Thymus (tissue), 11 donors: Measurements from ENCODE around the gene CMTM4. TPM values are rescaled to one million over a fixed set of nuclear protein-coding genes. Genes with fewer than 3 reads are reported as not detected.

Experiments used
- DNase-seq, 9 donors: peaks; one replicate each; pipeline ENCODE4 v3.0.0-alpha.2; 2013; ENCODE audit warnings: low spot score in 9 of 9, low read depth in 6 of 9, missing footprints in 1 of 9
- H3K27ac ChIP-seq, 2 donors: one replicate each; pipeline ENCODE4 v1.5.1; 2013; ENCODE audit warnings: control low read depth in 1 of 2, low read depth in 1 of 2, low read length in 1 of 2, mild to moderate bottlenecking in 1 of 2, moderate library complexity in 1 of 2
- H3K27me3 ChIP-seq, 2 donors: one replicate each; pipeline ENCODE4 v1.5.1; 2013; ENCODE audit warnings: low read length in 1 of 2; ENCODE audit not compliant: control insufficient read depth in 2 of 2, insufficient read depth in 1 of 2
- H3K36me3 ChIP-seq, 2 donors: one replicate each; pipeline ENCODE4 v1.5.1; 2013; ENCODE audit warnings: low read length in 1 of 2, mild to moderate bottlenecking in 1 of 2, moderate library complexity in 1 of 2; ENCODE audit not compliant: control insufficient read depth in 2 of 2, insufficient read depth in 2 of 2
- H3K4me1 ChIP-seq, 2 donors: one replicate each; pipeline ENCODE4 v1.5.1; 2013; ENCODE audit warnings: low read length in 2 of 2; ENCODE audit not compliant: control insufficient read depth in 2 of 2, insufficient read depth in 2 of 2
- H3K4me3 ChIP-seq, 2 donors: one replicate each; pipeline ENCODE4 v1.5.1; 2013; ENCODE audit warnings: low read length in 2 of 2, control low read depth in 1 of 2, mild to moderate bottlenecking in 1 of 2
- H3K9me3 ChIP-seq, 2 donors: one replicate each; pipeline ENCODE4 v1.5.1; 2013; ENCODE audit warnings: low read length in 1 of 2, mild to moderate bottlenecking in 1 of 2; ENCODE audit not compliant: control insufficient read depth in 2 of 2, insufficient read depth in 1 of 2
- WGBS: extraction: QIAGEN DNeasy Blood & Tissue Kit; methylation state at CpG from one replicate; pipeline ENCODE4 v1.1.7; 2013; 5-methylcytosine and 5-hydroxymethylcytosine counted together
- polyA plus RNA-seq: library from polyadenylated mRNA; stranded (reverse); fragments of 200-250 nt; gene quantifications from one replicate; pipeline ENCODE4 v1.2.3, GENCODE V29; 2013
- total RNA-seq: library from RNA; stranded (reverse); fragments of 120-200 nt; gene quantifications from one replicate; pipeline ENCODE4 v1.2.4, GENCODE V29; 2013
- donor health status: healthy.

Gene CMTM4
- total and polyA plus RNA-seq, 2 donors, result 2.2 to 3.4 TPM

DNA sequence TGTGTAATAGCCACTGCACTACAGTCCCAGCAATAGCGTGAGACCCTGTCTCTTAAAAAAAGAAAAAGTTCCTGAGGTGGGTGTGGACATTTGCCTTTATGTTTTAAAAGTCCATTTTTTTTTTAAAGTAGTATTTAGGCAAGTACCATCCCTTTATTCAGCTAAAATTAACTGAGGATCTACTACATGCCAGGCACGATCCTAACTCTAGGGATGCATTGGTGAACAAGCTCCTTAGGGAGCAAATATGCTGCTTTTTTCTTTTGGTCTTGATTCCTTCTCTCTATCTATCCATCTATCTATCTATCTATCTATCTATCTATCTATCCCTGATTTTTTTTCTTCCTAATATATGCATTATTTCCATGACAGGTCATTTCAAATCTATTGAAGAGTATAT is 47.4 kb downstream of the CMTM4 start:
- H3K36me3 ChIP-seq, result no peaks in the 10 kb centered on the region
- H3K4me1 ChIP-seq, result peaks cover 4 to 9% of the 10 kb centered on the region in 2 donors
- 98% methylated on average over 2 of the region's 2 CpGs for WGBS
- H3K4me3 ChIP-seq, result no peak overlapping the region
- no peaks in the 10 kb centered on the region for H3K9me3 ChIP-seq
- no peaks in the 10 kb centered on the region for H3K27me3 ChIP-seq
- no peak overlapping the region for H3K27ac ChIP-seq
- DNase-seq, result no peak

DNA sequence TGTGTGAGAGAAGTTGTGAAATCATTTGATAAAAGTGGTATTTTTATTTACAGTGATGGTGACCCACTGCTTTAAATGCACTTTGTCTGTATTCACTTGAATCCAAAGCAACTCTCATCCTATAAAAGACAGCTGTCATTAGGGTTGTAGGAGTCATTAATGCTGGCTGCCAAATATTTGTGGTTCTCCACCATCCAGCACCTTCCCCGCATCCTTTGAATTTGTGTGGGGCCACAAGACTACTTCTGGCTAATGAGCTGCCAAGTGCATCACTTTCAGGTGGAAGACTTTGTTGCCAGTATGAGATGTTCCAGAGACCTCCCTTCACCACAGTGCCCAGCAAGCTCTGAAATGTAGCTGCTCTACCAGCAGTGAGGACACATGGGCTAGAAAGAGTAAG is 48.7 kb downstream of the CMTM4 start:
- no peak overlapping the region for H3K27ac ChIP-seq
- DNase-seq, result no peak
- H3K4me1 ChIP-seq, result peaks cover 4 to 9% of the 10 kb centered on the region in 2 donors
- H3K36me3 ChIP-seq, result no peaks in the 10 kb centered on the region
- 95% methylated on average over 1 of the region's 1 CpG for WGBS
- no peaks in the 10 kb centered on the region for H3K27me3 ChIP-seq
- H3K9me3 ChIP-seq, result no peaks in the 10 kb centered on the region
- no peak overlapping the region for H3K4me3 ChIP-seq

GRCh38 chr16:66641387-66641786 is 55.2 kb downstream of the CMTM4 start:
- Histone ChIP-seq H3K36me3 (no peaks in the 10 kb centered on the region), H3K4me3 (no peak overlapping the region), H3K27me3 (no peaks in the 10 kb centered on the region), H3K9me3 (no peaks in the 10 kb centered on the region), H3K4me1 (no peaks in the 10 kb centered on the region), H3K27ac (no peak overlapping the region)
- 97% methylated on average over 1 of the region's 1 CpG for WGBS
- DNase-seq, result no peak

DNA sequence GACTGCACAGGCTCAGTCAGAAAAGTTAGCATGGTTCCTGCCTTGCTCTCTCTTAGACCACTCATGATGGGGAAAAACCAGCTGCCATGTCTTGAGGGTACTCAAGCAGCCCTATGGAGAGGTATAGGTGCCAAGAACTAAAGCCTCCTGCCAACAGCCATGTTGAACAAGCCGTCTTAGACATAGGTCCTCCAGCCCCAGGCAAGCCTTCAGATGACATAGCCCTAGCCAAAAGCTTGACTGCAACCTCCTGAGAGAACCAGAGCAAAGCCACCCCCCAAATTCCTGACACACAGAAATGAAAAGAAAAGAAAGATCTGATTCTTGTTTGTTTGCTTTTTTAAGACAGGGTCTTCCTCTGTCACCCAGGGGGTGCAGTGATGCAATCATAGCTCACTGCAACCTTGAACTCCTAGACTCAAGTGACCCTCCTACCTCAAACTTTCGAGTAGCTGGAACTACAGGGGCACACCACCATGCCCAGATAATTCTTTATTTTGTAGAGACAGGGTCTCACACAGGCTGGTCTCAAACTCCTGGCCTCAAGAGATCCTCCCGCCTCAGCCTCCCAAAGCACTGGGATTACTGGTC is 55.7 kb downstream of the CMTM4 start:
- no peaks in the 10 kb centered on the region for H3K4me1 ChIP-seq
- H3K36me3 ChIP-seq, result no peaks in the 10 kb centered on the region
- WGBS, result 95% methylated on average over 3 of the region's 3 CpGs
- no peak overlapping the region for H3K27ac ChIP-seq
- no peak for DNase-seq
- no peak overlapping the region for H3K4me3 ChIP-seq
- no peaks in the 10 kb centered on the region for H3K27me3 ChIP-seq
- H3K9me3 ChIP-seq, result no peaks in the 10 kb centered on the region

GRCh38 chr16:66639091-66639885 is 57.3 kb downstream of the CMTM4 start:
- no peaks in the 10 kb centered on the region for H3K4me1 ChIP-seq
- H3K9me3 ChIP-seq, result no peaks in the 10 kb centered on the region
- H3K27ac ChIP-seq, result no peak overlapping the region
- H3K27me3 ChIP-seq, result no peaks in the 10 kb centered on the region
- no peak overlapping the region for H3K4me3 ChIP-seq
- no peak for DNase-seq
- H3K36me3 ChIP-seq, result no peaks in the 10 kb centered on the region
- 96% methylated on average over 6 of the region's 6 CpGs for WGBS

DNA sequence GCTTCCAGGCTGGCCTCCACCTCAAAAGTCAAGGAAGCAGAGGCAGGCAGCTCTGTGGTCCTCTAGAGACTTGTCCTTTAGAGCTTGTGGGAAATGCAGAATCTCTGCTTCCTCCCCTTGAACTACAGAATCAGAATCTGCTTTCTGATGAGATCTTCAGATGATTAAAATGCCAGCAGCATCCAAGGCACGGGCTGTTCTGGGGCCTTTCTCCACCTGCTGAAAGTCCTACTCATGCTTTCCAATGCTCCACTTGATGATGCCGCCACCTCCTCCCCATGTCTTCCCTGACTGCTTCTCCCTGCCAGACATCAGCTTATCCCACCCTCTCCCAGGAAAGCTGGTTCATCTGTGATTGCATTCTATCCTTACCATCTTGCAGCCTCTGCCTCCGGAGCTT is 58.7 kb downstream of the CMTM4 start:
- DNase-seq, result no peak
- H3K27me3 ChIP-seq, result no peaks in the 10 kb centered on the region
- no peaks in the 10 kb centered on the region for H3K9me3 ChIP-seq
- no peak overlapping the region for H3K4me3 ChIP-seq
- WGBS, result 94% methylated on average over 3 of the region's 3 CpGs
- no peaks in the 10 kb centered on the region for H3K36me3 ChIP-seq
- no peaks in the 10 kb centered on the region for H3K4me1 ChIP-seq
- H3K27ac ChIP-seq, result no peak overlapping the region

DNA sequence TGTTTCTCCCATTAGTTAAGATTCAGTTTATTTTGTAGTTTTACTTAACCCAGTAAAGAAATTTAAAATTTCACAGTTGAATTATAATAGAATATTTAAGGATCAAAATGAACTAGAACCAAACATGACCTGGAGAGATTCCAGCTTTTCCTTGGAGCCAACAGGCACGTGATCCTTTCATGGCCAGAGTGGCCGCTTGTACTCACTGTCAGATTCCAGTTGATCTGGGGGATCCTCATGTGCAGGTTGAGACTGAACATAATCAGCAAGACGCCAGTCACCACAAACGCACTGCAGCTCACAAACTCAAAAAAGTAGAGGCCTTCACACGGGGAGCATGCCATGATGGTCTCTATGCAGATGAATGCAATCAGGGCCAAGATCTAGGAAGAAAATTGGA is 60.3 kb downstream of the CMTM4 start:
- no peaks in the 10 kb centered on the region for H3K9me3 ChIP-seq
- no peak for DNase-seq
- H3K27me3 ChIP-seq, result no peaks in the 10 kb centered on the region
- no peaks in the 10 kb centered on the region for H3K36me3 ChIP-seq
- H3K27ac ChIP-seq, result no peak overlapping the region
- no peaks in the 10 kb centered on the region for H3K4me1 ChIP-seq
- no peak overlapping the region for H3K4me3 ChIP-seq
- WGBS, result 95% methylated on average over 5 of the region's 5 CpGs

GRCh38 chr16:66635406-66635805 is 61.1 kb downstream of the CMTM4 start:
- WGBS, result 93% methylated on average over 6 of the region's 6 CpGs
- Histone ChIP-seq H3K9me3 (no peaks in the 10 kb centered on the region), H3K27me3 (no peaks in the 10 kb centered on the region), H3K27ac (no peak overlapping the region), H3K4me3 (no peak overlapping the region), H3K4me1 (no peaks in the 10 kb centered on the region), H3K36me3 (no peaks in the 10 kb centered on the region)
- no peak for DNase-seq

- H3K4me3 ChIP-seq, result no peak overlapping the region
- no peak for DNase-seq
- no peaks in the 10 kb centered on the region for H3K4me1 ChIP-seq
- H3K27me3 ChIP-seq, result no peaks in the 10 kb centered on the region
- WGBS, result over 99% methylated on average over 4 of the region's 4 CpGs
- no peak overlapping the region for H3K27ac ChIP-seq
- H3K9me3 ChIP-seq, result no peaks in the 10 kb centered on the region
- no peaks in the 10 kb centered on the region for H3K36me3 ChIP-seq
Observed at GRCh38 chr16:66634527-66635196, 61.9 kb downstream of the CMTM4 start.
